HG02588 (cell line): Measurements from ENCODE around the gene KCTD5.
"Not testable (repeated sequence)": the region's sequence is repeated elsewhere in the genome, so short reads cannot be mapped to it uniquely, and the experiment has no call there.

Source experiments
- ATAC-seq: cut with Tn5 transposase; IDR thresholded peaks from one replicate; pipeline ENCODE4 v1.9.1; 2021; ENCODE audit warnings: mild to moderate bottlenecking, moderate library complexity; ENCODE audit not compliant: unreplicated experiment

KCTD5 gene

GRCh38 chr16:2696601-2697250 lies 14.4 kb downstream of the KCTD5 start:
- not testable (repeated sequence) for ATAC-seq

DNA sequence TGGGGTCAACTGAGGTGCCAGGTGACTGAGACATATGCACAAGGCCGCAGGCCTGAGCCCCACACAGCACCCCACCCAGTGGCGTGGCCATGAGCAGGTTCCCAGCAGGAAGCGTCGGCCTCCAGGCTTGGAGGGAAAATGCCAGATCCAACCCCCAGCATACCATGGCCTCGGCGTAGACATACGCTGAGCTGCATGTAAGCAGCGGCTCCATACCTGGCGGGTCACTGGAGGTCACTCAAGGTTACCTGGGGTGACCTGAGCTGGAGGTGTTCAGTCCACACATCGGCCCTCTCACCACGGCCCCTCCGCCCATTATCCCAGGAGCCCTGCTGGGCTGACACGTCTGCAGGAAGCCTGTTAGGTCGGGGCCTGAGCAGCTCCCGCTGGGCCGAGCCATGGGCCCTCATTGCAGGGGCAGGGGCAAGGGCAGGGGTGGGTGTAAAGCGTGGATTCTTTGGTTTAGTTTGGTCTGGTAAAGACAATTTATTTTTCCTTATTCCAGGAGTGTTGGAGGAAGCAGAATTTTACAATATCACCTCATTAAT lies 15.2 kb downstream of the KCTD5 start:
- no peak for ATAC-seq

DNA sequence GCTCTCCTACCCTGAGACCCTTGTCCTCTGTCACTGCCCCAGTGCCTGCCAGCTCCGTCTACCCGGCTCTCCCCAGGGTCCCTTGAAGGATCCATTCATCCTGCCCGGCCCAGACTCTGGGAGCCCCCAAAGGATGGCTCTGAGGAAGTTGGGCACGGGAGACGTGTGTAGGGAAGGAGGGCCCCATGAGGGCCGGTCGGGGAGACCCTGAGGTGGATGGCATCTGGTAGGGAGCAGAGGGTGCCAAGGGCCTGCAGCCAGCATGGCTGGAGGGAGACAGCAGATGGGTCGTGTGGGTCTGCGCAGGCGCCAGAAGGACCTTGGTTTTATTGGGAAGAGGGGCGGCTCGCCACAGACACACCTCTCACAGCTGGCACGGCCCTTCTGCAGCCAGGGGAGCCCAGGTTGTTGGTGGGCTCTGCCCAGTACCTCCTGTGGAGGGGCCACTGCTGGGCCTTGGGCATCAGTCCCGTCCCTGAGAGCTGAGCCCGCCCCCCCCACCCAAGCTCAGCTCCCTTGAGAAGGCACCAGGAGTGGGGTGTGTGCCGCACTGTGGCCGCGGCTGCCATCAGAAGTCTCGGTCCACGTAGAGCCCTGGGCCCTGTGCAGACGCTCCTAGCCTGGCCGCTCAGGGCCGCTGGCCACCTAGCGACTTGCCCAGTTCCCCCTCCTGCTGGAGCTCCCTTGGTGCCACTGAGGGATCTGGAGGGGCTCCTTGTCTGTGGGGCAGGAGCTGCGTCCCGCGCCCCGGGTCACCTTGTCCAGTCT lies 16.0 kb downstream of the KCTD5 start:
- no peak for ATAC-seq

DNA sequence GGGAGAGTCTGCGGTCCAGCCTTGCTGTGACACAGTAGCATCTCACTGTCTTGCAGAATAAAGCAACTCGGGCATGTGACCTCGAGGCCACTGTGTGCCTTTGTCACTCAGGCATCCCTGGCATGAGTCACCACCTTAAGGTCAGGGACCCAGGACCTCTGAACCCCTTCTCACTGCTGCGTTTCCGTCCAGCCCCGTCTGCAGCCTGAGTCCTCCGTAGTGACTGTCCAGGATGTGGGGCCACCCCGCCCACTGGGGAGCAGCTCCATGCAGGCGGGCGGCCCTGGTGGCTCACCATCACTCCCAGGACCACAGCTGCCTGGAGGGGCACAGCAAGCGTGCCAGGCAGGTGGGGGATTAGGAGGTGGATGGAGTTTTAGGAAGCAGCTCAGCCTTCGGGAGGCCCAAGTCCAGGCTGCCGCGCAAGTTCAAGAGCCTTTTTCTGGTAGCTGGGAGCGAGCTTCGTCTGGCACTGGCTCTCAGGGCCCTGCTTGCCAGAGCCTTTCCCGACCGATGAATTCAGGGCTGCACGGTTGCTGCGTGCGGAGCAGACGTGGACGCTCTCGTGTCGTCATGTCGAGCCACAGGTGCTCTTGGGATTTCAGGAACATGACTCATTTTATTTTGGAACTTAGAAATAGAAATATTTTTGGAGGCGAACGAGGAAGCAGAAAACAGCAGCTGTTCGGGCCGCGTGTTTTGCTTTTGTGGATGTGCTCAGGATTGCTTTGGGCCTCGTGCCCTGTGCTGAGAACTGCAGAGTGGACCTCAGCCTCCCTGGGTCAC lies 16.8 kb downstream of the KCTD5 start:
- no peak for ATAC-seq

DNA sequence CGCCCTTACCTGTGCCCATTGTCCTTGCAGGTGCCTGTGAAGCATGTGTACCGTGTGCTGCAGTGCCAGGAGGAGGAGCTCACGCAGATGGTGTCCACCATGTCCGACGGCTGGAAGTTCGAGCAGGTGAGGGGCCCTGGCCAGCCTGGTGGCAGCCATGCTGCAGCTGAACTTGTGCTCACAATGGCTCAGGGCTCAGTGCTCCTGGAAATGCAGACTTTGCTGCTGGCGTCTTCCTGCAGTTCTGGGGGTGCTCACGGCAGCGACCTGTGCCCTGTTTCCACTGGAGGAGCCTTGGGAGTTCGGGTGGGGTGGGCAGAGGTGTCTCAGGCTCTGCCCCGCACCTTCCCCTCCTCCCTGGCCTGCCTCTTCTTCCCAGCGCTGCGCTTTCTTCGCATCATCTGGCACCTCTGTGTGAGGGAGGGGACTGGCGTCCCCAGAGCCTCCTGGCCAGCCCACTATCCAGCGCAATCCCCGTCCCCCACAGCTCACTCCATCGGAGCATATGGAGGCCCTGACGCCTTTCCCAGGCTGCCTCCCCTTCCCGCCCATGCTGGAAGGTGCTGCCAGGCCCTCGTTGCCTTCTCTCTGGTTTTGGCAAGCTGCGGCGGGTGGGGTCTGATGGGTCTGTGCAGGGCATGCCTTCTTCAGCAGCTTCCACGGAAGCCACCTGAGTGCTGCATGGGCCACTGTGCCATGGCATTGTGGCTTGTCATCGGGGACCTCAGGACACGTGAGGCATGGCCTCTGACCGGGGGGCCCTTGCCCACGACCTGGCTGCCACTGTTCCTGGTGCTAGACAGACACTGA lies 17.7 kb downstream of the KCTD5 start:
- no peak for ATAC-seq

DNA sequence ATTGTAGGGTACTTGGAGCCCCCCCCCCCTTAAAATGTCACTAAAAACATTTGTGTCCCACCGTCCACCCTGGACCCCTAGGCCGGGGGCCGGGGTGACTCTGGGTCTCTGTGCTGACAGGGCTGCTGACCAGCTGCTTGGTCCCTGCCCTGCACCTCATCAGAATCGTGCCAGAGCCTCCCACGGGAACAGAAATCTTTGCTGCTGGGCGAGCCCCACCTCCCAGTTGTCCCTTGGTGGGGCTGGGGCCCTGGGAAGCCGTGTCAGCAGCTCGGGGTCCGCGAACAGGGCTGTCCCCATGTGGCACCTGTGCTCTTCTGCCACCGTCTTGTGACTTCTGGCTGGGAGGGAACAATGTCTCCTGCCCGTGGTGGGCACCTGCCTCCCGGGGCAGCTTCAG lies 18.5 kb downstream of the KCTD5 start:
- ATAC-seq = no peak

DNA sequence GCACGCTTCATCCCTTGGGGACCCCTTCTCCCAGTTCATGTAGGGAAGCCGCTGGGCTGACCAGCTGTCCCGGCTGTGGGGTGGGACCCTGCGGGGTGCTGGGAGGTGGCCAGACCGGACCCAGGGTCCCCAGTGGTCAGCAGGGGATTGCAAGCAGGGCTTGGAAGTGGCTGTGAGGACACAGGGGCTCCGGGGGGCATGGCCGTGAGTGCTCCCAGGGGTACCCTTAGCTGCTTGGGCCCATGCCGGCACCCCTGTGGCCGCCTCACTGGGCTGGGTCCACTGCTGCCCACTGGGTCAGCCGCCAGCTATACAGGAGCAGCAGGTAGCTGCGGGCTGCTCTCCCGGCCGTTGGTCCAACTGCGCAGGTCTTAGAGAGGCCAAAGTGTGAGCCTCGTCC lies 18.9 kb downstream of the KCTD5 start:
- ATAC-seq = no peak

DNA sequence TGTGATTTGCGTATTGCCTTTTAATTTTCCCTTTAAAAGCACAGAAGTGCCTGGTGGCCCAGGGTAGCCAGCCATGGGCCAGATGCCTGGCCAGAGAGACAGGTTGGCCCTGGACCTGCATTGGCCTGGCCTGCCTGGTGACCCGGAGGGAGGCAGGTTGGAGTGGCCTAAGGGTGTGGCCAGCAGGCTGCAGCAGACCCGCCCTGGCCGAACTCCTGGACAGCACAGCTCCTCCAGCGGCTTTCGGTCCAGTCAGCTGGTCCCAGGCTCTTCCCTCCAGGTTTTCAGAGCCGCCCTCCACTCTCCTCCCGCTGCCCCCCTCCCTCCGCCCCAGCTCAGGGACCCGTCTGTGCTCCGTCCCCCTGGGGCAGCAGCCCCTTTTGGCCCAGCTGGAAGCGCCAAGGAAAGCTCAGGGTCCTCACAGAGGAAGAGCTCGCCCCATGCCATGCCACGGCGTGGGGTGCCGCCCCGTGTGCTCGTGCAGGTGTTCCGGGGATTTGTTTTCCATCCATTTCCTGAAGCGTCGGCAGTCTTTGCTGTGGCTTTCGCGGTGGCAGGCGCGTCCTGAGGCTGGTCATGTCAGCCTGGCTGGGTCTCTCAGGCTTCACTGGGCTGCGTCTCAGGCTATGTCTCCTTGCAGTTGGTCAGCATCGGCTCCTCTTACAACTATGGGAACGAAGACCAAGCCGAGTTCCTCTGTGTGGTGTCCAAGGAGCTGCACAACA lies 19.6 kb downstream of the KCTD5 start:
- ATAC-seq = no peak

DNA sequence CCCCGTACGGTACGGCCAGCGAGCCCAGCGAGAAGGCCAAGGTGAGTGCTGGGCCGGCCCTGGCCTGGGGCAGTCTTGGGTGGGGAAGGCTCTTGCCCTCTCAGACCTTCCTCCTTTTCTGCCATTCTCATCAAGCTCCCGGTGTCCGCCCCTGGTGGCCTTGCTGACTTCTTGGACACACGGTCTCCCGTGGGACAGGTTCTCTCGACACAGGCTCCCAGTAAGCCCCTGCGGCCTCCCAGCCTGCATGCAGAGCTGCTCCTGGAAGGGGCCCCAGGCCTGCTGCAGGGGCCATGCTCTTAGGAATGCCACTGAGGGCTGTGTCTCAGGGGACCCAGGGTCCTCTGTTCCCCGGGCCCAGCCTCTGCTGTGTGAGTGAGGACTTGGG lies 20.1 kb downstream of the KCTD5 start:
- no peak for ATAC-seq

GRCh38 chr16:2702871-2703745 lies 20.8 kb downstream of the KCTD5 start:
- no peak for ATAC-seq

- no peak for ATAC-seq
Observed at GRCh38 chr16:2704166-2704982, 22.1 kb downstream of the KCTD5 start.

GRCh38 chr16:2704983-2705275 lies 22.6 kb downstream of the KCTD5 start:
- ATAC-seq = no peak

DNA sequence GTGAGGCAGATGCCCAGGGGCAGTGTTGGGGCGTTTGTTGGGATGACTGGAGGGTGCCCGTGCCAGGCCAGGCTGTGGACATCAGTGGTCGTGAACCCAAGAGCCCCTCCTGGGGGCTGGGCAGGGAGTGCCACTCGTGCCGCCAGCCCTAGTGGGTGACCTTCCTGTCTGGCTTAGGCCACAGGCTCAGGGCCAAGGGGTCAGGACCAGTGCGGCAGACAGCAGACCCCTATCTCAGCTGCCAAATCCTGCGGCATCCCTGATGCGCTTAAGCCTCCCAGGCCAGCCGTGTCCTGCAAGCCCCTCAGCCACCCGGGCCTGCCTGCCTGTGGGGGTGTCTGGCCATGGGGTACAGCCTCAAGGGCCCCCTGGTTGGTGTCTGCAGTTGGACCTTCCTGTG lies 23.0 kb downstream of the KCTD5 start:
- ATAC-seq = no peak

- no peak for ATAC-seq
Observed at GRCh38 chr16:2706085-2706484, 23.8 kb downstream of the KCTD5 start.

DNA sequence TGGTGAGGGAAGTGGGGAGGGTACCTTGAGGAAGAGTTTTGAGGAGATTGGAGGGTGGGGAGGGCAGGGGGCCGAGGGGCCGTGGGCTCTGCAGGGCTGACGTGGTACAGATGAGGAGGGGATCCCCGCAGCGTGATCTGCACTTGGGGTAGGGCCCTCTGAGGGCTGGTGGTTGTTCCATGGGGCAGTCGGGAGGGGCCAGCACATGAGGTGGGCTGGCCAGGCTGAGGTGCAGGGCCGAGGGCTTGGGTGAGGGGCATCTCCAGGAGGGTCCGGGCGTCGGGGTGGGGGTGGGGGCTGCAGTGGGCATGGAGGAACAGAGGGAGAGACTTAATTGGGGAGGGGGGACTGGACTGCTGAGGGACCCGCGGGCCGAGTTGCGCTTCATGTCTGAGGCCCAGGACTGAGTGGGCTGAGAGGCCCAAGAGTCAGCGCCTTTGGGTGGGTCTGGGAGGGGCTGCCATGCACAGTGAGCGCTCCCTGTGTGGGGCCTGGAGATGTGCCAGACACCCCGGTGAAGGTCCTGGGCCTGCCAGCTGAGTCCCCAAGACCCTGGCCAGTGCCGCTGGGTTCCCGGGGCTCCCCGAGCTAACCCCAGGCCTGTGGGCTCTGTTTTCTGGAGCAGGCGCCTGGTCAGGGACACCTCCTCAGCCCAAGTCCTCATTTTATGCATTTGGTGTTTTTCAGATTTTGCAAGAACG lies 24.4 kb downstream of the KCTD5 start:
- no peak for ATAC-seq

GRCh38 chr16:2707368-2708289 lies 25.3 kb downstream of the KCTD5 start:
- ATAC-seq = no peak

DNA sequence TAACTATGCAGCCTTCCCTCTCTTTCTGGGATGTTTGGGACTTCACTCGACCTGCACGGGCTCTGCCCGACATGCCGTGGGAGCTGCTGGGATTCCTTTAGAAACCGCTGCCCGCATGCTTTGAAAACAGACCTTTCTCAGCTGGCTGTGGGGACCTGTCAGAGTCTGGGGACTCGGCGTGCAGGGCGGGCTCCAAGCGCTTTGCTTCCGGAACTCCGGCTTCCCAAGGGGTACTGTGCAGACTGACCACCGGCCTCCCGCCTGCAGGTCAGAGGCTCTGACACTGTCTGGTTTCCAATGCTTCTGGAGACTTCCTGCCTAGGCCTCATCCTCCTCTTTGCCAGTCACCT lies 25.9 kb downstream of the KCTD5 start:
- no peak for ATAC-seq
